ENCODE measurements around the gene PDILT. TPM values are rescaled to one million over a fixed set of nuclear protein-coding genes. Genes with fewer than 3 reads are reported as not detected.

PDILT gene
- total RNA-seq, 1 donor from 2014 or later = not detected

GRCh38 chr16:20383106-20384029 lies 21.2 kb downstream of the PDILT start:
- Histone ChIP-seq H3K27ac (ENCODE audit: low read depth, low read length) (no peak overlapping the region), H3K4me2 (ENCODE audit: low read length) (no peak overlapping the region), H3K79me2 (ENCODE audit: insufficient read depth, low read length) (no peaks in the 10 kb centered on the region), H3K4me1 (ENCODE audit: insufficient read depth, low read length) (no peaks in the 10 kb centered on the region), H3K9me3 (ENCODE audit: insufficient read depth, low read depth, low read length) (no peaks in the 10 kb centered on the region), H4K20me1 (ENCODE audit: insufficient read depth, low read length) (no peaks in the 10 kb centered on the region), H2AFZ (ENCODE audit: low read depth, low read length) (no peak overlapping the region), H3K36me3 (ENCODE audit: insufficient read depth, low read length) (no peaks in the 10 kb centered on the region), H3K4me3 (ENCODE audit: insufficient read depth, low read depth, low read length) (no peak overlapping the region), H3K27me3 (ENCODE audit: insufficient read depth, low read length) (no peaks in the 10 kb centered on the region), H3K9ac (ENCODE audit: low read length) (no peak overlapping the region)
- Mint-ChIP-seq H3K27me3 (ENCODE audit: low read depth, unreplicated experiment) (peaks cover 24% of the 10 kb centered on the region), H3K36me3 (ENCODE audit: low read depth, unreplicated experiment) (no peaks in the 10 kb centered on the region), H3K4me1 (ENCODE audit: low read depth, unreplicated experiment) (no peaks in the 10 kb centered on the region), H3K4me3 (ENCODE audit: unreplicated experiment) (no peak overlapping the region), H3K9me3 (ENCODE audit: unreplicated experiment) (no peaks in the 10 kb centered on the region), H3K27ac (ENCODE audit: unreplicated experiment) (no peak overlapping the region)
- FAIRE-seq (no peak), DNase-seq (ENCODE audit: low read depth) (peak; percentile 21)
- peak; percentile 81 for TF ChIP-seq CTCF (IDR thresholded peaks at IDR 0.05; ENCODE audit: insufficient read depth, low read depth, low read length)
- no peak for TF ChIP-seq EZH2 (IDR thresholded peaks at IDR 0.05; ENCODE audit: insufficient read depth, low read length)

GRCh38 chr16:20382202-20382948 lies 22.2 kb downstream of the PDILT start:
- no peaks in the 10 kb centered on the region for H3K9me3 Mint-ChIP-seq (ENCODE audit: unreplicated experiment)
- no peak for TF ChIP-seq CTCF (IDR thresholded peaks at IDR 0.05; ENCODE audit: insufficient read depth, low read depth, low read length)
- TF ChIP-seq EZH2 (IDR thresholded peaks at IDR 0.05; ENCODE audit: insufficient read depth, low read length) = no peak
- H3K79me2 ChIP-seq (ENCODE audit: insufficient read depth, low read length) = no peaks in the 10 kb centered on the region
- H4K20me1 ChIP-seq (ENCODE audit: insufficient read depth, low read length) = no peaks in the 10 kb centered on the region
- no peak overlapping the region for H3K4me3 Mint-ChIP-seq (ENCODE audit: unreplicated experiment)
- DNase-seq (ENCODE audit: low read depth) (no peak), FAIRE-seq (no peak)
- no peaks in the 10 kb centered on the region for H3K36me3 Mint-ChIP-seq (ENCODE audit: low read depth, unreplicated experiment)
- no peak overlapping the region for H3K27ac ChIP-seq (ENCODE audit: low read depth, low read length)
- H3K27me3 Mint-ChIP-seq (ENCODE audit: low read depth, unreplicated experiment) = peaks cover 27% of the 10 kb centered on the region
- H2AFZ ChIP-seq (ENCODE audit: low read depth, low read length) = no peak overlapping the region
- no peak overlapping the region for H3K9ac ChIP-seq (ENCODE audit: low read length)
- no peaks in the 10 kb centered on the region for H3K27me3 ChIP-seq (ENCODE audit: insufficient read depth, low read length)
- H3K4me1 ChIP-seq (ENCODE audit: insufficient read depth, low read length) = no peaks in the 10 kb centered on the region
- H3K4me2 ChIP-seq (ENCODE audit: low read length) = no peak overlapping the region
- no peaks in the 10 kb centered on the region for H3K36me3 ChIP-seq (ENCODE audit: insufficient read depth, low read length)
- H3K4me1 Mint-ChIP-seq (ENCODE audit: low read depth, unreplicated experiment) = no peaks in the 10 kb centered on the region
- no peaks in the 10 kb centered on the region for H3K9me3 ChIP-seq (ENCODE audit: insufficient read depth, low read depth, low read length)
- no peak overlapping the region for H3K4me3 ChIP-seq (ENCODE audit: insufficient read depth, low read depth, low read length)
- H3K27ac Mint-ChIP-seq (ENCODE audit: unreplicated experiment) = no peak overlapping the region

Data from astrocyte (in vitro differentiated cells and primary cell).